ENCODE data around the gene ORM2.

ORM2 gene

GRCh38 chr9:114296338-114296737 is 33.3 kb upstream of the ORM2 start:
- DNase-seq = no peak

DNA sequence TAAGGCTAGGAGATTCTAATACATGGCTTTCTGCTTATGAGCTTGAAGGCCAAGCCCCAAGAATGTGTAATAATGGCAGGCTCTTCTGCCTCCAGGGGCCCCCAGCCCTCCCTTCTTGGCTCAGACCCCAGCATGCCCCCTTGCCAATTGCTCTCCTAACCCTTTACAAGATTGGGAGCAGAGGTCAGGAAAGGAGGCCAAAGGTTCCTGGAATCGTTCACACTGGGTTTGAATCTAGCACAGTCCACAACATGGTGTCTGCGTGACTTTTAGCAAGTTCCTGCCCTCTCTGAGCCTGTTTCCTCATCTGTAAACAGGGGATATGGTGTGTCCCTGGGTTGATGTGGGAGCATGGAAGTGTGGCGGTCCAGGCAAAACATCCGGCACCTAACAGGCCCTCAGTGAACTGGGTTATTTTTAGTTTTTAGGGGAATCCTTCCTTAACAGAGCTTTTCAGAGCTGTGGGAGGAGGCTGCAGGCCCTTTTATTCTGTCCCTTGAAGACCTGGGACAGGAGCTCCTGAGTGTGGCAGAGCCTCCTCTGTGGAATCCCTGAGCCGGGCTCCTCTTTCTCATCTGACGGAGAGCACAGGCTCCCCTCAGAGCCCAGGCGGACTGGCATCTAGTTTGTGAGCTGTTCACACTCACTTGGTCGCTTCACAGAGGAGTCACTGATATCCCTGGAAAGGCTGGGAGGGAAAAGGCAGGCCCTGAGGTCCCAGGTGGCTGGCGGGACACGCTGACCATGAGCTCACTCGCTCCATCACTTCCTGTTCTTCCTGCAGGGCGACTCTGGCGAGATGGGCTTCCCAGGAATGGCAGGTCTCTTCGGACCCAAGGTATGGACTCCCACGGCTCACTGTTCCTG is 30.1 kb upstream of the ORM2 start:
- no peak for DNase-seq

- no peak for DNase-seq
Measured at GRCh38 chr9:114300153-114300845, 29.4 kb upstream of the ORM2 start.

- DNase-seq = no peak
Measured at GRCh38 chr9:114300846-114301797, 28.5 kb upstream of the ORM2 start.

GRCh38 chr9:114301798-114302565 is 27.7 kb upstream of the ORM2 start:
- DNase-seq = no peak

DNA sequence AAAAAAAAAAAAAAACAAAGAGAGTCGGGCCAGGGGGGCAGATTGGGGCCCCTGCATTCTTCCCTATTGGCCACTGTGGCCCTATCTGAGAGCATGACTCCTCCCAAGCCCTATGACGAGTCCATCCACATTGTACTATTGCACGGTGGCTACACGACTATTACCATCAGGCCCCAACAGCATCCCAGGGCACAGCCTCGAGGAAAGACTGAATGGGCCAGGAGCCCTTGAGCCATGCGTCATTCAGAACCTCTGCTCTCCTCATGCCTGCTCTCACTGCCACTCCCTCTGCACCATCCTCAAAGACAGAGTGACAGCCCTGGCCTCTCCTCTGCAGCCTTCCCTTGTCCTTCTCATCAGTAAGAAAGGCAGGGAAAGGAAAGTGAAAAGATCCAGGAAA is 26.9 kb upstream of the ORM2 start:
- no peak for DNase-seq

GRCh38 chr9:114303571-114303970 is 26.1 kb upstream of the ORM2 start:
- no peak for DNase-seq

- DNase-seq = no peak
Measured at GRCh38 chr9:114303977-114304376, 25.7 kb upstream of the ORM2 start.

DNA sequence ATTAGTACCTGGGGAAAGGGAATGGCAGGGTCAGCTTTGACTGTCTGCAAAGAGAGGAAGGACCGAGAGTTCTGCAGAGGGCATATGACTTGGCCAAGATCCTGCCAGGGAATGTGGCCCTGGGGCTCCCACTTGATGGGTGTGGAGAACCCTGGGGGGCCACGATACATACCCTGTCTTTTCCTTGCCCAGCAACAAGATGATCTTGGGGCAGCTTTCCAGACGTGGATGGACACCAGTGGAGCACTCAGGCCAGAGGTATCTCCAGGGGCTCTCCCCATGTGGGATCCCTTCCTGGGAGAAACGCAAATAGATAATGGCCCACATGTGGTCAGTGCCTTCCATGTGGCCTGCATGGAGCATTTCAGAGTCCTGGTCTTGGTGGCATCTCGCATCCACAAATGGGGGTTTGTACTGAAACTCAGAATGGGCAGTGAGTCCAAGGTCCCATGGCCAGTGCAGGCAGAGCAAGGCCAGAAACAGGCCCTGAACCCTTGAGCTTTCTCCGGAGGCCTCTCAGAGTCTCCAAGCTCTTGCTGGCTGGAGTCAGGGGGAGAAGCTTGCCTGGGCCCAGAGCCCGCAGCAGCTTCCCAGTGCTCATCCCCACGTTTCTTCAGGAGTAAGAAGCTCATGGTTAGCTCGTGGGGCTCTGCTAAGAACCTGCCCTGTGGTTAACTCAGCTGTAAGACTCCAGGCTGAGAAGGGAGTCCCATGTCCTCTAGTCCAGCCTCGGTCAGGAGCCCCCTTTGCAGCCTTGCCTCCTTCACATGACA is 25.1 kb upstream of the ORM2 start:
- no peak for DNase-seq

DNA sequence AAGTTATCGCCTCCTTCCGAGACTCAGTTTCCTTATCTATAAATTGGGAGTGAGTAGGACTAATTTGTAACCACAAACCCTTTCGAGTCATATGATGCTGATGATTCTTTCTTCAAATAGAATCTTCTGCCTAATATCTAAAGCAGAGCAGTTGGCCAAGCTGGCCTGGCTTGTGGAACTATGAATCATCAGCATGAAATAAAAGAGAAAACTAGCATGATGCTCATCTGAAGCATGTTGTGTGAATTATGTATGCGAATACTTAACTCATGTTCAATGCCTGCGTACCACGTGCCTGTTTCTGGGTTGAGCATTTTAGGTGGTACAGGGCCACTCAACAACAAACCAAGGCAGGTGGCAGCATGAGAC is 21.8 kb upstream of the ORM2 start:
- DNase-seq = no peak

DNA sequence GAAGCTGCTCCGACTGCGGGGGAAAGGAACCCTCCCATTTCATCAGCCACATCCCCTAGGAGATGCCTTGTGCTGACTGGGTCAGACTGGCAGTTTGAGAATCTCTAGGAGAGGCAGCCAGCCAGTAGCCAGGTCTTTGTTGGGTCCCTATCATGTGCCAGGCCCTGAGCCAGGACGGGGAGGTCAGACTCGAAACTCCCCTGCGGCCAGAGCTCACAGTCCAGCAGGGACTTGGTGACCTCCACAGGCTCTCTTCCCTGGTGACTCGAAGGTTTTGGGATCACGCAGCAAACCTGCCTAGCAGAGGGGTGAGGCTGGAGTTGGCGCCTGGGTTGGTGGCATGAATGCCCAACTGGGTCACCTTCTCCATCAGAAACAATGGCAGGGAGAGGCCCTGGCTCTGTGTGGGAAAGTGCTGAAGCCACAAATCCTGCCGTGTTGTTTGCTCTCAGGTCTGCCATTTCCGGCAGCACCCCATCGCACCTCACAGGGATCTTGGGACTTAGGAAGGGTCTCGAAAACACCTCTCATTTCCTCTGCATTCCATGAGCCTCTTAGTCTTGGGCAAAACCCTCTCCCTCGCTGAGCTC is 21.2 kb upstream of the ORM2 start:
- no peak for DNase-seq

DNA sequence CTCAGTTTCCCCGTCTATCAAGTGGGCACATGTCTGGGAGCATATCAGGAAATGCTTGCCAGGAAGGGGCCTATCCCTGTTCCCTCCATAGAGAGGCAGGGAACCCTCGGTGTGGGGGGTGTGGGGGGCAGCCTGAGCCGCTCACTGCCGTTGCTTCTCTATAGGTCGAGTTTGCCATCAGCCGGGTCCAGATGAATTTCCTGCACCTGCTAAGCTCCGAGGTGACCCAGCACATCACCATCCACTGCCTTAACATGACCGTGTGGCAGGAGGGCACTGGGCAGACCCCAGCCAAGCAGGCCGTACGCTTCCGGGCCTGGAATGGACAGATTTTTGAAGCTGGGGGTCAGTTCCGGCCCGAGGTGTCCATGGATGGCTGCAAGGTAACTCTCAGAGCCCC is 20.6 kb upstream of the ORM2 start:
- DNase-seq = no peak

- no peak for DNase-seq
Measured at GRCh38 chr9:114310471-114311450, 18.9 kb upstream of the ORM2 start.

DNA sequence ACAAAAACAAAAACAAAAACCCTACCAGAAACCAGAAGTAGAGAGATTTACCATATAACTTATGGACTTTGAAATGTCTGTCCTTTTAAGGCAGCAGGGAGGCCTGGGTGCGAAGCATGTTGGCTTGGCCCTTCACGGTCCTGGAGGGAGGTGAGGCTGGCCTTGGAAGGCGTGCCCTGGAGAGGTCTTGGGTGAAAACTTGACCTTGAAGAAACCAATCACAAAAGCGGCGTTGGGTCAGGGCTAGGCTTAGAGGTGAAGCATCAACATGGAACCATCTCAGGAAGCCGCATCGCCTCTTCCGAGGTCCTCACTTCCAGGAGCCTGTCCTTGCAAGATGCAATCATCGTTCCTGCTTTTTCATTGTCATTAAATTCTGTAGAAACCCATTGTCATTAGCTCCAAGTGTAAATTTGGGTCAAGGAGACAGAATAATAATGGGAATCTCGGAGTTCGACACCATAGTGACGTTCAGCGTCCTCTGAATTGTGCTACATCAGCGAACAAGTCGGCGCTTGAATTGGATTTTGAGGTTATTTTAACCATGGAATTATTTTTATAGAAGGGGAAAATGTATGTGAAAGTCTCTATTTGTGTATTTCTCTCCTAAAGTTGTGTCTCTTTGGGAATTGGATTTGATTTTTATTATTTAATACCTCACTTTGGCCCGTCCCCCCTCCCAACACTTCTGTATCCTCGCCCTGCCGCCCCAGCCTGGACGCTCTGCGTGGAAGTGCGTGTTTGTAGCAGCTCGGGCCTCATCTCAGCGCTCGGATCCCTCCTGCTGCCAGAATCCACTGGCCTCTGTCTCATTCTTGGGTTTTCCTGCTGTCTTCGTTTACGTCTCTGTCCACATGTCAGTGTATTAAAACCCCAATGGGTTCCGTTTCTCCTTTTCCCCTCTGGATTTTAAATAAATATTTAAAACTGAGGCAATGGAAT is 17.8 kb upstream of the ORM2 start:
- no peak for DNase-seq

DNA sequence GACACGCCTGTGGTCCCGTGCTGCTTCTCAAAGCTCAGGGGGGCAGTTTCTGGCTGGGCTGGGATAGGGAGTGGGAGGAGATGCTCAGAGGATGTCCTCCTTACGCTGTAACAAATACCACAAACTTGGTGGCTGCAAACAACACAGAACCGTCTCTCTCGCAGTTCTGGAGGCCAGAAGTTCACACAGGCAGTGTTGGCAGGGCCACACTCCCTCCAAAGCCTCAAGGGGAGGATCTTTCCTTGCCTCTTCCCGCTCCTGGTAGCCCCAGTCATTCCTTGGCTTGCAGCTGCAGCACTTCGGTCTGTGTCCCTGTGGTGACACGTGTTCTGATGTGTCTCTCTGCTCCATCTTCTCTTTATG is 17.2 kb upstream of the ORM2 start:
- DNase-seq = no peak

DNA sequence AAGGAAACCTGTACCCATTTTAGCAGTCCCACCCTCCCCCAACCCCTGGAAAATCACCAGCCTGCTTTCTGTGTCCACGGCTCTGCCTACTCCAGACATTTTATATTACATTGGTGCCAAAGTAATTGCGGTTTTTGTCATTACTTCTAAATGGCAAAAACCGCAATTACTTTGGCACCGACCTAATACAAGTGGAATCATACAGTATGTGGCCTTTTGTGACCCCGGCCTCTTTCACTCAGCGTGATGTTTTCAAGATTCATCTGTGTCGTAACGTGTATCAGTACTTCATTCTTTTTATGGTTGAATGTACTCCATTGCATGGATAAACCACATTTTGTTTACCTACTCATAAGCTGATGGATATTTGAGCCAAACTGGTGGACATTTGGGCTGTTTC is 16.5 kb upstream of the ORM2 start:
- DNase-seq = no peak

GRCh38 chr9:114314256-114314867 is 15.3 kb upstream of the ORM2 start:
- no peak for DNase-seq

Measured in DMS 273 treated with DMSO at 0.1 percent for 48 hours (cell line).